ENCODE measurements around the gene KIF21A. TPM values are rescaled to one million over a fixed set of nuclear protein-coding genes. Genes with fewer than 3 reads are reported as not detected.

Gene KIF21A
- total and polyA plus RNA-seq, 2 donors (not counting 3 experiments of a cell fraction or from before 2014, with no cell fraction given): 1.8 to 10.1 TPM

- no peak overlapping the region for H3K4me2 ChIP-seq (ENCODE audit: insufficient read depth, low read length)
- H3K4me1 ChIP-seq (ENCODE audit: control insufficient read depth, extremely low read depth, insufficient read depth, low read length): no peaks in the 10 kb centered on the region
- dilution Hi-C loops (cut with MboI; ENCODE audit: extremely low pct_ligation_motif_present, low sequenced_read_pairs): no loop called here
- intact Hi-C loops (cut with micrococcal nuclease): no loop called here
- no peak overlapping the region for H2AFZ ChIP-seq (ENCODE audit: low read depth, low read length)
- no peaks in the 10 kb centered on the region for H3K9me1 ChIP-seq (replicated peaks; ENCODE audit: control insufficient read depth, extremely low read depth, insufficient read depth, low read length)
- H3K27me3 ChIP-seq (ENCODE audit: control insufficient read depth in 2 of 2, insufficient read depth in 2 of 2, low read length in 2 of 2): no peaks in the 10 kb centered on the region
- no peak overlapping the region for H3K9ac ChIP-seq (replicated peaks; ENCODE audit: extremely low read depth, insufficient read depth, low read length)
- FAIRE-seq (no peak), DNase-seq (ENCODE audit: low read depth, low spot score) (no peak)
- no peaks in the 10 kb centered on the region for H4K20me1 ChIP-seq (replicated peaks; ENCODE audit: control insufficient read depth, extremely low read depth, insufficient read depth, low read length)
- ChIA-PET POLR2A (no interaction called here), CTCF (interaction anchor here (2.4 kb wide), 1 partner anchor 10 kb away, joined by 9 read pairs; no protein-coding TSS in a partner anchor)
- H3K9me3 ChIP-seq (replicated peaks; ENCODE audit: control insufficient read depth, insufficient read depth, low read length): no peaks in the 10 kb centered on the region
- no peak overlapping the region for H3K27ac ChIP-seq (ENCODE audit: insufficient read depth, low read depth, low read length)
- H3K36me3 ChIP-seq (ENCODE audit: control insufficient read depth in 2 of 2, extremely low read depth in 1 of 2, insufficient read depth in 2 of 2, low read length in 2 of 2): no peaks in the 10 kb centered on the region
- TF ChIP-seq GATA2 (IDR thresholded peaks at IDR 0.05; ENCODE audit: insufficient read depth, insufficient read length, low read depth, low read length) (peak; percentile 28), MAX (IDR thresholded peaks at IDR 0.05; ENCODE audit: insufficient read depth, insufficient read length) (no peak), POLR2AphosphoS5 (IDR thresholded peaks at IDR 0.05; ENCODE audit: insufficient read depth, low read depth, low read length) (no peak), POLR2A (IDR thresholded peaks at IDR 0.05; ENCODE audit: low read depth, low read length) (no peak), MYC (IDR thresholded peaks at IDR 0.05; ENCODE audit: low read depth, low read length) (no peak), EZH2 (IDR thresholded peaks at IDR 0.05; ENCODE audit: borderline replicate concordance, low read depth, low read length, severe bottlenecking) (no peak), JUN (IDR thresholded peaks at IDR 0.05; ENCODE audit: borderline replicate concordance, insufficient read depth, insufficient read length, low read depth) (no peak), FOS (IDR thresholded peaks at IDR 0.05; ENCODE audit: borderline replicate concordance, insufficient read depth, low read length) (peak; percentile 27), CTCF (IDR thresholded peaks at IDR 0.05; ENCODE audit: extremely low read depth in 1 of 2, insufficient read depth in 1 of 2, low read depth in 1 of 2, low read length in 2 of 2) (no peak)
- H3K4me3 ChIP-seq (replicated peaks in 1 of 3; ENCODE audit: insufficient read depth in 1 of 3, low read depth in 1 of 3, low read length in 3 of 3): no peak overlapping the region
- H3K79me2 ChIP-seq (ENCODE audit: control insufficient read depth, insufficient read depth, low read length): no peaks in the 10 kb centered on the region
- no TSS peak for BruUV-seq (replicated peaks)
These were observed 88.0 kb downstream of the KIF21A start for GRCh38 chr12:39354955-39355354.

Measured in endothelial cell of umbilical vein (primary cell).